Amniotic stem cell (primary cell): ENCODE results near the gene C8B.

ENCODE experiments used
- DNase-seq: peaks from one replicate; lab custom pipeline; 2025; lab: John Stamatoyannopoulos, UW

The C8B gene

DNA sequence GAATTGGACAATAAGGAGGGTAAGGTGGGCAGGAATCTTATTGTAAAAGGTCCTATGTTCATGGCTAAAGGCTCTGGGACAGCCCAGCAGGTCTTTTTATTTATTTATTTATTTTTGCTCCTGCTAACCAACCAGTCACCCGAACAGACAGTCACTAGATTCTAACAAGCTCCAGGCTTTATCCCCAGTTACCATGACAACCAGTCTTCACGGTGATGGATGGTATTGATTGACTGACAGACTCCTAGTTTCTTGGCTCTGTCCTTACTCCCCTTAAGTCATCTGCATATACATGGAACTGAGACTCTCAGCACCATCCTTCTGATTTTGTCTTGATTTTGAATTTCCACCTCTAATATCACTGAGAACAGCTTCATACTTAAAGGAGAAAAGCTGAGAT lies 66.9 kb downstream of the C8B start:
- DNase-seq: no peak

GRCh38 chr1:56898005-56898373 lies 67.8 kb downstream of the C8B start:
- no peak for DNase-seq

- DNase-seq: no peak
Observed at GRCh38 chr1:56897150-56898004, 68.4 kb downstream of the C8B start.

GRCh38 chr1:56894014-56894413 lies 71.8 kb downstream of the C8B start:
- DNase-seq: no peak

- DNase-seq: no peak
Observed at GRCh38 chr1:56890229-56890628, 75.6 kb downstream of the C8B start.

GRCh38 chr1:56881417-56881816 lies 84.4 kb downstream of the C8B start:
- DNase-seq: no peak

DNA sequence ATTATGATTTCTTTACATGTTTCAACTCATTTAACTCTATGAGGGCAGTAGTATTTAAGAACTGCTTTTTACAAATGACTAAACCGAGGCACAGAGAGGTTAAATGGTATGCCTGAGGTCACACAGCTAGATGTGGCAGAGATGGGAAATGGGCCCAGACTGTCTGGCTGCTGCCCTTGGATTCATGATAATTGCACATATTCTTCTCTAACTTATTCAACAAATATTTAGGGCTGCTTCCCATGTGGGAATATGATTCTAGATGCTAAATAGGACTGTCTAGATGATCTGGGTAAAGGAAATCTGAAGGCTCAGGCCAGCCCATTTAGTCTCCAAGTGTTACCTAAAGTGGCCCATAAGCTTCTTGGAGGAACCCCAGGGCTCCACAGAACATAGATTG lies 85.0 kb downstream of the C8B start:
- DNase-seq: no peak
